B cell (primary cell): ENCODE data around the gene OLFML1. TPM values are rescaled to one million over a fixed set of nuclear protein-coding genes. Genes with fewer than 3 reads are reported as not detected.

ENCODE experiments used
- ATAC-seq: fragments of 200-7000 bp; cut with Tn5 transposase; one replicate; pipeline ENCODE4 v1.10.0; 2021; ENCODE audit warnings: low read depth, mild to moderate bottlenecking, moderate number of reproducible peaks, moderate library complexity
- CTCF ChIA-PET: fragments of 350-600 bp; sonication (Branson Sonifier 250); formaldehyde crosslinking; loops from one replicate; lab custom pipeline; 2021; ENCODE audit warnings: antibody characterized with exemption, inconsistent platforms; lab: Charles Lee
- POLR2A ChIA-PET: fragments of 350-600 bp; sonication (Branson Sonifier 250); formaldehyde crosslinking; loops from one replicate; lab custom pipeline; 2021; ENCODE audit warnings: antibody characterized with exemption; lab: Charles Lee
- DNase-seq: peaks from one replicate; pipeline ENCODE4 v3.0.0; 2013
- H2AFZ ChIP-seq: 2 replicates; pipeline ENCODE4 v1.6.1; 2012; ENCODE audit warnings: mild to moderate bottlenecking, low read depth, low read length; ENCODE audit not compliant: insufficient read depth, poor library complexity, severe bottlenecking
- H3K27ac ChIP-seq, 2 donors: 1 replicate in 1 of 2; 2 replicates in 1 of 2; pipeline ENCODE4 v1.5.1; 2012 to 2013; ENCODE audit warnings: low read length in 2 of 2, mild to moderate bottlenecking in 2 of 2, moderate library complexity in 1 of 2
- H3K27me3 ChIP-seq, 4 experiments: fragments of 200-600 bp in 1 of 4; sonication (generic) in 1 of 4; replicated peaks in 1 of 4; 1 replicate in 2 of 4; 2 replicates in 2 of 4; pipeline versions ENCODE4 v1.6.1 to v1.7.0; 2013 to 2016; ENCODE audit warnings: low read length in 3 of 4, mild to moderate bottlenecking in 2 of 4, mixed read lengths in 1 of 4, moderate library complexity in 1 of 4; ENCODE audit not compliant: insufficient read depth in 4 of 4, control insufficient read depth in 3 of 4; ENCODE audit errors: control extremely low read depth in 1 of 4
- H3K36me3 ChIP-seq, 2 experiments: replicated peaks in 1 of 2; 1 replicate in 1 of 2; 2 replicates in 1 of 2; pipeline versions ENCODE4 v1.6.1 to v1.7.1; 2013; ENCODE audit warnings: low read length in 1 of 2; ENCODE audit not compliant: insufficient read depth in 2 of 2, control insufficient read depth in 1 of 2; ENCODE audit errors: control extremely low read depth in 1 of 2, extremely low read depth in 1 of 2
- H3K4me1 ChIP-seq, 2 donors: fragments of 200-600 bp in 1 of 2; sonication (generic) in 1 of 2; 1 replicate in 1 of 2; 2 replicates in 1 of 2; pipeline versions ENCODE4 v1.5.1 to v1.6.1; 2013 to 2017; ENCODE audit warnings: low read length in 2 of 2; ENCODE audit not compliant: control insufficient read depth in 2 of 2, insufficient read depth in 2 of 2
- H3K4me2 ChIP-seq: replicated peaks from 2 replicates; pipeline ENCODE3; 2012; ENCODE audit warnings: mild to moderate bottlenecking, low read depth, low read length; ENCODE audit not compliant: poor library complexity, severe bottlenecking
- H3K4me3 ChIP-seq, 5 experiments: fragments of 200-600 bp in 1 of 5; sonication (generic) in 1 of 5; 1 replicate in 3 of 5; 2 replicates in 2 of 5; pipeline versions ENCODE4 v1.5.1 to v1.7.0; 2011 to 2016; ENCODE audit warnings: low read length in 4 of 5, mild to moderate bottlenecking in 4 of 5, low read depth in 2 of 5, control low read depth in 1 of 5, moderate library complexity in 1 of 5; ENCODE audit not compliant: insufficient read depth in 1 of 5; ENCODE audit errors: control extremely low read depth in 1 of 5, extremely low read depth in 1 of 5
- H3K79me2 ChIP-seq: fragments of 200-600 bp; sonication (generic); one replicate; pipeline ENCODE4 v1.6.0; 2016; ENCODE audit warnings: low read length; ENCODE audit not compliant: control insufficient read depth, insufficient read depth
- H3K9ac ChIP-seq: fragments of 200-600 bp; sonication (generic); 2 replicates; pipeline ENCODE4 v1.6.1; 2017; ENCODE audit warnings: mild to moderate bottlenecking, low read length, moderate library complexity
- H3K9me3 ChIP-seq, 3 donors: one replicate each; pipeline versions ENCODE4 v1.6.1 to v1.7.1; 2013; ENCODE audit warnings: low read length in 2 of 3; ENCODE audit not compliant: control insufficient read depth in 2 of 3, insufficient read depth in 1 of 3; ENCODE audit errors: control extremely low read depth in 1 of 3
- H4K20me1 ChIP-seq: 2 replicates; pipeline ENCODE4 v1.6.0; 2012; ENCODE audit warnings: mild to moderate bottlenecking, low read length; ENCODE audit not compliant: insufficient read depth, control insufficient read depth, poor library complexity, severe bottlenecking
- H3K27ac Mint-ChIP-seq: one replicate; pipeline ENCODE4 v1.8.0; 2021; ENCODE audit warnings: mixed read lengths
- H3K27me3 Mint-ChIP-seq: one replicate; pipeline ENCODE4 v1.8.0; 2021; ENCODE audit warnings: mixed read lengths
- H3K4me1 Mint-ChIP-seq: one replicate; pipeline ENCODE4 v1.8.0; 2021; ENCODE audit warnings: mixed read lengths
- H3K4me3 Mint-ChIP-seq: one replicate; pipeline ENCODE4 v1.8.0; 2021; ENCODE audit warnings: mixed read lengths
- H3K9me3 Mint-ChIP-seq: one replicate; pipeline ENCODE4 v1.8.0; 2022; ENCODE audit warnings: mixed read lengths; ENCODE audit not compliant: insufficient read depth
- EZH2 ChIP-seq: IDR thresholded peaks from 2 replicates; pipeline ENCODE4 v1.6.1; 2012; ENCODE audit warnings: borderline replicate concordance, low read depth, mild to moderate bottlenecking, moderate library complexity, low read length; ENCODE audit not compliant: insufficient read depth, poor library complexity, severe bottlenecking
- WGBS: methylation state at CpG from one replicate; pipeline ENCODE4 v1.1.5; 2013; ENCODE audit warnings: missing lambda C conversion rate; ENCODE audit not compliant: insufficient coverage; 5-methylcytosine and 5-hydroxymethylcytosine counted together
- intact Hi-C: fragments of 100-400 bp; cut with micrococcal nuclease; formaldehyde crosslinking; loops from one replicate; pipeline ENCODE4 v1.10.0; 2022
- polyA plus RNA-seq: library from polyadenylated mRNA; depleted of rRNA; stranded (reverse); fragments of >200 nt; gene quantifications from 2 replicates; pipeline ENCODE4 v1.2.3, GENCODE V29; 2012
- total RNA-seq, 2 donors: library from RNA; stranded (reverse); fragments of 120-200 nt in 1 of 2; gene quantifications; 1 replicate in 1 of 2; 2 replicates in 1 of 2; pipeline versions ENCODE4 v1.2.3 to v1.2.4, GENCODE V29; 2013 to 2022
- TF ChIP-seq, protein P1 (sequence below): fragments of 200-600 bp; IDR thresholded peaks from one replicate; pipeline ENCODE4 v1.8.0; 2022; ENCODE audit warnings: antibody characterized with exemption, mild to moderate bottlenecking

Gene OLFML1
- total and polyA plus RNA-seq, 2 donors (not counting 1 experiment from before 2014, with no cell fraction given): not detected

DNA sequence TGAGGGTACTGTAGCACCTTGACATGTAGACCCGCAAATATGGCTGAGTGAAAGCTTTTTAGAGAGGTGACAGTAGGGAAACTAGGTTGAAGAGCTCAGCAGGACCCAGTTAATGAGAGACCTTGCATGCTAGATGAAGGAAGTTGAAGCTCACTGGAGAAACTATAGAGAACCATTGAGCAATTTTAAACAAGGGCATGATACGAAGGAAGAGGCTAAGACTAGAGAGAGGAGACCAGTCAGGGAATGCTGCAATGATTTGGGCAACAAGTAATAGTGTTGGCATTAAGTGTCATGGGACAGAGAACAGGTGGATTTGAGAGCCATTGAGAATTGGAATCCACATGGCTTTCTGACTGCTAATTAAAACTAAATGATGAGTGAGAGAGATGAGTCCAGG lies 4.1 kb downstream of the OLFML1 start:
- H3K27ac ChIP-seq: no peak overlapping the region
- H3K27me3 Mint-ChIP-seq: no peaks in the 10 kb centered on the region
- DNase-seq (no peak), ATAC-seq (no peak)
- no peaks in the 10 kb centered on the region for H3K9me3 ChIP-seq
- TF ChIP-seq, protein P1, sequence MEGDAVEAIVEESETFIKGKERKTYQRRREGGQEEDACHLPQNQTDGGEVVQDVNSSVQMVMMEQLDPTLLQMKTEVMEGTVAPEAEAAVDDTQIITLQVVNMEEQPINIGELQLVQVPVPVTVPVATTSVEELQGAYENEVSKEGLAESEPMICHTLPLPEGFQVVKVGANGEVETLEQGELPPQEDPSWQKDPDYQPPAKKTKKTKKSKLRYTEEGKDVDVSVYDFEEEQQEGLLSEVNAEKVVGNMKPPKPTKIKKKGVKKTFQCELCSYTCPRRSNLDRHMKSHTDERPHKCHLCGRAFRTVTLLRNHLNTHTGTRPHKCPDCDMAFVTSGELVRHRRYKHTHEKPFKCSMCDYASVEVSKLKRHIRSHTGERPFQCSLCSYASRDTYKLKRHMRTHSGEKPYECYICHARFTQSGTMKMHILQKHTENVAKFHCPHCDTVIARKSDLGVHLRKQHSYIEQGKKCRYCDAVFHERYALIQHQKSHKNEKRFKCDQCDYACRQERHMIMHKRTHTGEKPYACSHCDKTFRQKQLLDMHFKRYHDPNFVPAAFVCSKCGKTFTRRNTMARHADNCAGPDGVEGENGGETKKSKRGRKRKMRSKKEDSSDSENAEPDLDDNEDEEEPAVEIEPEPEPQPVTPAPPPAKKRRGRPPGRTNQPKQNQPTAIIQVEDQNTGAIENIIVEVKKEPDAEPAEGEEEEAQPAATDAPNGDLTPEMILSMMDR: no peak
- TF ChIP-seq EZH2: no peak
- no peaks in the 10 kb centered on the region for H3K36me3 ChIP-seq
- no peak overlapping the region for H3K4me3 ChIP-seq
- intact Hi-C loops: no loop called here
- no peak overlapping the region for H3K27ac Mint-ChIP-seq
- no peaks in the 10 kb centered on the region for H3K9me3 Mint-ChIP-seq
- peaks cover 13% of the 10 kb centered on the region for H3K79me2 ChIP-seq
- no peaks in the 10 kb centered on the region for H4K20me1 ChIP-seq
- peaks cover 23% of the 10 kb centered on the region for H3K4me1 Mint-ChIP-seq
- peaks cover 24 to 25% of the 10 kb centered on the region in 2 donors for H3K4me1 ChIP-seq
- ChIA-PET CTCF (interaction anchor here (2.8 kb wide), 1 partner anchor 47 kb away, joined by 7 read pairs; no protein-coding TSS in a partner anchor), POLR2A (no interaction called here)
- H2AFZ ChIP-seq: no peak overlapping the region
- no peaks in the 10 kb centered on the region for H3K27me3 ChIP-seq
- H3K4me3 Mint-ChIP-seq: no peak overlapping the region
- H3K4me2 ChIP-seq: no peak overlapping the region
- 86% methylated on average over 2 of the region's 2 CpGs for WGBS
- H3K9ac ChIP-seq: no peak overlapping the region

DNA sequence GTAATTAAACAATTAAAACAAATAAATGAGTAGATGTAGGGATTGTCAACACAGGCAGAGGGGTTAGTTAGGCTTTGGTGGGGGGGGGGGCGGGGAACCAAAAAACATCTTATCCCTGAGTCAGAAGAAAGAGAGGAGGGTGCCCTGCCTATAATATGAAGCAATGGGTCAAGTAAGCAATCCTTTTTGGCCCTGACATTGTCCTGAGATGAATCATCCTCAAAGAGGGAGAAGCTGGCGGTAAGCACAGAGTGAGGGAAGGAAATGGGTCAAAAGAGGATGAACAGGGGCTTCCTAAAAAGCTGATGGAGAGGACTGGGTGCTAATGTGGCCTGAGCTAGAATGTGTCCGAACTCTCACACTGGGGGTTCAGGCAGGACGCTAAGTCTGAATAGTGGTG lies 4.7 kb downstream of the OLFML1 start:
- POLR2A ChIA-PET: no interaction called here
- Histone ChIP-seq H3K4me2 (no peak overlapping the region), H3K27me3 (no peaks in the 10 kb centered on the region), H4K20me1 (no peaks in the 10 kb centered on the region), H3K27ac (no peak overlapping the region), H3K9me3 (no peaks in the 10 kb centered on the region), H3K4me3 (no peak overlapping the region), H3K9ac (no peak overlapping the region), H2AFZ (no peak overlapping the region), H3K36me3 (no peaks in the 10 kb centered on the region), H3K4me1 (peaks cover 25 to 29% of the 10 kb centered on the region in 2 donors), H3K79me2 (peaks cover 13% of the 10 kb centered on the region)
- CTCF ChIA-PET: interaction anchor here (0.9 to 2.8 kb wide), 4 partner anchors 15 to 48 kb away, joined by 3 to 7 read pairs (median 4); no protein-coding TSS in a partner anchor
- Mint-ChIP-seq H3K4me1 (peaks cover 28% of the 10 kb centered on the region), H3K9me3 (no peaks in the 10 kb centered on the region), H3K27me3 (no peaks in the 10 kb centered on the region), H3K4me3 (no peak overlapping the region), H3K27ac (no peak overlapping the region)
- ATAC-seq (no peak), DNase-seq (no peak)
- 100% methylated on average over 3 of the region's 4 CpGs for WGBS
- intact Hi-C loops: no loop called here
- no peak for TF ChIP-seq EZH2
- TF ChIP-seq, protein P1: no peak
